H9 (cell line): ENCODE results near the gene TPM3. TPM values are rescaled to one million over a fixed set of nuclear protein-coding genes. Genes with fewer than 3 reads are reported as not detected.
A peak's percentile ranks its signal among the peaks of the same experiment; 100 is the strongest.

Source experiments
- DNase-seq: peaks from one replicate; pipeline ENCODE4 v3.0.0-alpha.2; 2017
- H2AFZ ChIP-seq: one replicate; pipeline ENCODE4 v1.6.1; 2013; ENCODE audit warnings: mild to moderate bottlenecking, low read length, control low read depth, moderate library complexity
- H2AK5ac ChIP-seq: 2 replicates; pipeline ENCODE4 v1.6.1; 2013; ENCODE audit warnings: low read length, control low read depth, mixed read lengths; ENCODE audit not compliant: insufficient read length
- H2BK120ac ChIP-seq: one replicate; pipeline ENCODE4 v1.6.1; 2013; ENCODE audit warnings: low read depth, mild to moderate bottlenecking, low read length, control low read depth, inconsistent platforms; ENCODE audit not compliant: poor library complexity, severe bottlenecking
- H2BK12ac ChIP-seq: 2 replicates; pipeline ENCODE4 v1.6.1; 2013; ENCODE audit warnings: low read length, control low read depth, mixed read lengths, low read depth; ENCODE audit not compliant: insufficient read length
- H2BK15ac ChIP-seq: 2 replicates; pipeline ENCODE4 v1.6.1; 2013; ENCODE audit warnings: low read depth, low read length, control low read depth
- H2BK20ac ChIP-seq: one replicate; pipeline ENCODE4 v1.6.1; 2013; ENCODE audit warnings: low read depth, mild to moderate bottlenecking, low read length, control low read depth, inconsistent platforms; ENCODE audit not compliant: poor library complexity, severe bottlenecking
- H2BK5ac ChIP-seq: 2 replicates; pipeline ENCODE4 v1.6.1; 2013; ENCODE audit warnings: low read length, control low read depth, mixed read lengths; ENCODE audit not compliant: insufficient read length
- H3K14ac ChIP-seq: 2 replicates; pipeline ENCODE4 v1.6.1; 2013; ENCODE audit warnings: low read length, control low read depth; ENCODE audit not compliant: insufficient read depth
- H3K18ac ChIP-seq: 2 replicates; pipeline ENCODE4 v1.6.1; 2013; ENCODE audit warnings: low read depth, mild to moderate bottlenecking, mixed read lengths, low read length, control low read depth; ENCODE audit not compliant: insufficient read length
- H3K23ac ChIP-seq: 2 replicates; pipeline ENCODE4 v1.6.1; 2013; ENCODE audit warnings: low read length, control low read depth, mixed read lengths, low read depth; ENCODE audit not compliant: insufficient read length
- H3K23me2 ChIP-seq: 2 replicates; pipeline ENCODE4 v1.6.1; 2013; ENCODE audit warnings: low read depth, mild to moderate bottlenecking, mixed read lengths, low read length, control low read depth; ENCODE audit not compliant: insufficient read length, poor library complexity, severe bottlenecking
- H3K27ac ChIP-seq: 2 replicates; pipeline ENCODE4 v1.5.1; 2013; ENCODE audit warnings: low read length, control low read depth, mixed read lengths, low read depth; ENCODE audit not compliant: insufficient read length
- H3K27me3 ChIP-seq: 2 replicates; pipeline ENCODE4 v1.6.1; 2013; ENCODE audit warnings: low read length, control low read depth, inconsistent platforms; ENCODE audit not compliant: insufficient read depth
- H3K4ac ChIP-seq: 2 replicates; pipeline ENCODE4 v1.6.1; 2013; ENCODE audit warnings: low read depth, mild to moderate bottlenecking, control low read depth, inconsistent platforms, low read length, moderate library complexity
- H3K4me1 ChIP-seq: 2 replicates; pipeline ENCODE4 v1.6.1; 2013; ENCODE audit warnings: low read length, control low read depth, inconsistent platforms; ENCODE audit not compliant: insufficient read depth
- H3K4me2 ChIP-seq: 2 replicates; pipeline ENCODE4 v1.6.1; 2013; ENCODE audit warnings: low read length, control low read depth, mixed read lengths; ENCODE audit not compliant: insufficient read length, insufficient read depth
- H3K56ac ChIP-seq: 2 replicates; pipeline ENCODE4 v1.6.1; 2013; ENCODE audit warnings: low read depth, mild to moderate bottlenecking, mixed read lengths, low read length, control low read depth; ENCODE audit not compliant: insufficient read length
- H3K79me1 ChIP-seq: 2 replicates; pipeline ENCODE4 v1.6.1; 2013; ENCODE audit warnings: low read depth, mild to moderate bottlenecking, moderate library complexity, low read length, control low read depth, inconsistent platforms; ENCODE audit not compliant: insufficient read depth, poor library complexity, severe bottlenecking
- H3K79me2 ChIP-seq: 2 replicates; pipeline ENCODE4 v1.6.1; 2013; ENCODE audit warnings: low read length, control low read depth, inconsistent platforms; ENCODE audit not compliant: insufficient read depth
- H3K9ac ChIP-seq: 2 replicates; pipeline ENCODE4 v1.6.1; 2013; ENCODE audit warnings: low read length, control low read depth, mixed read lengths; ENCODE audit not compliant: insufficient read length; ENCODE audit errors: extremely low read depth
- H3K9me3 ChIP-seq: one replicate; pipeline ENCODE4 v1.6.1; 2013; ENCODE audit warnings: low read depth, low read length, inconsistent platforms; ENCODE audit not compliant: control insufficient read depth
- H3T11ph ChIP-seq: one replicate; pipeline ENCODE4 v1.6.1; 2013; ENCODE audit warnings: mild to moderate bottlenecking, low read length, control low read depth, inconsistent platforms
- H4K20me1 ChIP-seq: one replicate; pipeline ENCODE4 v1.6.1; 2013; ENCODE audit not compliant: control insufficient read depth, insufficient read length, insufficient read depth
- H4K5ac ChIP-seq: 2 replicates; pipeline ENCODE4 v1.6.1; 2013; ENCODE audit warnings: low read depth, mild to moderate bottlenecking, mixed read lengths, low read length, control low read depth; ENCODE audit not compliant: insufficient read length
- H4K8ac ChIP-seq: replicated peaks from 2 replicates; pipeline ENCODE4 v1.6.1; 2013; ENCODE audit warnings: low read length, control low read depth, mixed read lengths, low read depth; ENCODE audit not compliant: insufficient read length
- H4K91ac ChIP-seq: 2 replicates; pipeline ENCODE4 v1.6.1; 2013; ENCODE audit warnings: low read depth, mild to moderate bottlenecking, moderate library complexity, mixed read lengths, low read length, control low read depth; ENCODE audit not compliant: insufficient read length
- H3K27ac Mint-ChIP-seq, 3 experiments: 2 replicates in 2 of 3; 3 replicates in 1 of 3; pipeline ENCODE4 v1.8.0; 2020 to 2021; ENCODE audit warnings: mixed read lengths in 3 of 3, mild to moderate bottlenecking in 1 of 3, moderate library complexity in 1 of 3
- H3K27me3 Mint-ChIP-seq: 2 replicates; pipeline ENCODE4 v1.8.0; 2021; ENCODE audit warnings: low read depth, mild to moderate bottlenecking, moderate library complexity, mixed read lengths
- H3K36me3 Mint-ChIP-seq, 3 experiments: 2 replicates in 2 of 3; 3 replicates in 1 of 3; pipeline ENCODE4 v1.8.0; 2020 to 2021; ENCODE audit warnings: low read depth in 3 of 3, mixed read lengths in 3 of 3; ENCODE audit not compliant: insufficient read depth in 1 of 3
- H3K4me1 Mint-ChIP-seq, 2 experiments: 2 replicates each; pipeline ENCODE4 v1.8.0; 2020; ENCODE audit warnings: mixed read lengths in 2 of 2
- H3K4me3 Mint-ChIP-seq, 2 experiments: 2 replicates in 1 of 2; 3 replicates in 1 of 2; pipeline ENCODE4 v1.8.0; 2020 to 2021; ENCODE audit warnings: mild to moderate bottlenecking in 2 of 2, mixed read lengths in 2 of 2, moderate library complexity in 1 of 2
- H3K9me3 Mint-ChIP-seq, 2 experiments: 2 replicates in 1 of 2; 3 replicates in 1 of 2; pipeline ENCODE4 v1.8.0; 2020; ENCODE audit warnings: mild to moderate bottlenecking in 2 of 2, mixed read lengths in 2 of 2, moderate library complexity in 1 of 2
- WGBS: extraction: QIAGEN DNeasy Blood & Tissue Kit; methylation state at CpG from one replicate; pipeline ENCODE4 v1.1.7; 2013; ENCODE audit warnings: missing lambda C conversion rate, low lambda C conversion rate, mixed read lengths; ENCODE audit not compliant: insufficient read length; ENCODE audit errors: extremely low coverage; 5-methylcytosine and 5-hydroxymethylcytosine counted together
- total RNA-seq: library from RNA; stranded (reverse); gene quantifications from 2 replicates; pipeline ENCODE4 v1.2.1, GENCODE V29; 2021
- TF ChIP-seq, protein P1 (sequence below): fragments of 200-600 bp; sonication (generic); conservative IDR thresholded peaks from 3 replicates; pipeline ENCODE4 v1.8.0; 2021; ENCODE audit warnings: antibody characterized with exemption, mild to moderate bottlenecking

The TPM3 gene
- total RNA-seq, 1 experiment from 2014 or later: 508 TPM

DNA sequence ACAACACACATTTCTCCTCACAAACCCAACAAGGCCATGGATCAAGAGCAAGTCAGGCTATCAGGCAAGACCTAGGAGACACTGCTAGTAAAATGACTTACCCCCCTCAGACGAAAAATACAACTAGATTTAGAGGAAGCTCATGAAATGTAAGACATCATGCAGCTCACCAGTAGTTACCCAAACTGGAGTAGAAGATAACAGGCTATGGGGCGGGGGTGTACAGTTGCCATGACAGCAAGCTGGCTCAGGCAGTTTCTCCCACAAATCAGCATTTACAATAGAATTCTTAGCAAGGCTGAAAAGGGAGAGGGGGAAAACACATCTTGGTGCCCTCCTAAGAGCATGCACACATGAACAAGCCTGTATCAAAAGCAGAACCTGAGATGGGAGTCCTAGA, 13.9 kb downstream of the TPM3 start:
- H3K14ac ChIP-seq: no peak overlapping the region
- H3K56ac ChIP-seq: no peak overlapping the region
- Mint-ChIP-seq H3K4me3 (no peak overlapping the region), H3K4me1 (peaks cover 45 to 49% of the 10 kb centered on the region in 2 experiments), H3K36me3 (peaks cover 44 to 73% (median 57%) of the 10 kb centered on the region in 3 experiments), H3K27me3 (peaks cover 4% of the 10 kb centered on the region), H3K9me3 (no peaks in the 10 kb centered on the region; a peak in 1 of 5 replicates), H3K27ac (peak overlapping the region in 2 of 3 experiments; percentile 32 to 56; a peak in 4 of 7 replicates)
- no peak overlapping the region for H4K91ac ChIP-seq
- H3K27ac ChIP-seq: no peak overlapping the region
- TF ChIP-seq, protein P1, sequence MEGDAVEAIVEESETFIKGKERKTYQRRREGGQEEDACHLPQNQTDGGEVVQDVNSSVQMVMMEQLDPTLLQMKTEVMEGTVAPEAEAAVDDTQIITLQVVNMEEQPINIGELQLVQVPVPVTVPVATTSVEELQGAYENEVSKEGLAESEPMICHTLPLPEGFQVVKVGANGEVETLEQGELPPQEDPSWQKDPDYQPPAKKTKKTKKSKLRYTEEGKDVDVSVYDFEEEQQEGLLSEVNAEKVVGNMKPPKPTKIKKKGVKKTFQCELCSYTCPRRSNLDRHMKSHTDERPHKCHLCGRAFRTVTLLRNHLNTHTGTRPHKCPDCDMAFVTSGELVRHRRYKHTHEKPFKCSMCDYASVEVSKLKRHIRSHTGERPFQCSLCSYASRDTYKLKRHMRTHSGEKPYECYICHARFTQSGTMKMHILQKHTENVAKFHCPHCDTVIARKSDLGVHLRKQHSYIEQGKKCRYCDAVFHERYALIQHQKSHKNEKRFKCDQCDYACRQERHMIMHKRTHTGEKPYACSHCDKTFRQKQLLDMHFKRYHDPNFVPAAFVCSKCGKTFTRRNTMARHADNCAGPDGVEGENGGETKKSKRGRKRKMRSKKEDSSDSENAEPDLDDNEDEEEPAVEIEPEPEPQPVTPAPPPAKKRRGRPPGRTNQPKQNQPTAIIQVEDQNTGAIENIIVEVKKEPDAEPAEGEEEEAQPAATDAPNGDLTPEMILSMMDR: no peak
- no peak overlapping the region for H3K23ac ChIP-seq
- no peak overlapping the region for H3T11ph ChIP-seq
- H3K4ac ChIP-seq: no peak overlapping the region
- H3K9ac ChIP-seq: no peak overlapping the region
- H3K9me3 ChIP-seq: no peaks in the 10 kb centered on the region
- H4K8ac ChIP-seq: no peak overlapping the region
- H4K5ac ChIP-seq: no peak overlapping the region
- H2AFZ ChIP-seq: no peak overlapping the region
- no peak overlapping the region for H2BK120ac ChIP-seq
- DNase-seq: no peak
- no peaks in the 10 kb centered on the region for H3K27me3 ChIP-seq
- H3K4me2 ChIP-seq: peak overlapping the region; percentile 1
- no peak overlapping the region for H2BK15ac ChIP-seq
- H3K79me1 ChIP-seq: peaks cover 9% of the 10 kb centered on the region
- no peak overlapping the region for H2AK5ac ChIP-seq
- no peak overlapping the region for H2BK20ac ChIP-seq
- peaks cover 69% of the 10 kb centered on the region for H3K79me2 ChIP-seq
- H3K4me1 ChIP-seq: peaks cover 5% of the 10 kb centered on the region; the same call in 1 of the 2 replicates
- no peaks in the 10 kb centered on the region for H4K20me1 ChIP-seq
- H3K18ac ChIP-seq: no peak overlapping the region
- H3K23me2 ChIP-seq: peaks cover 6% of the 10 kb centered on the region
- no peak overlapping the region for H2BK12ac ChIP-seq
- H2BK5ac ChIP-seq: no peak overlapping the region
- WGBS: no CpG with 5 or more reads among the region's 2 CpGs
